Measurements from ENCODE around the gene VPREB3.

- TF ChIP-seq EZH2phosphoT487 (IDR thresholded peaks at IDR 0.05) (no peak), CTCF (IDR thresholded peaks at IDR 0.05) (no peak)
These were observed 24.9 kb upstream of the VPREB3 start for GRCh38 chr22:23779083-23779482.
